ENCODE measurements around the gene PFKFB4.
"Not testable (repeated sequence)": the region's sequence is repeated elsewhere in the genome, so short reads cannot be mapped to it uniquely, and the experiment has no call there.

Gene PFKFB4

DNA sequence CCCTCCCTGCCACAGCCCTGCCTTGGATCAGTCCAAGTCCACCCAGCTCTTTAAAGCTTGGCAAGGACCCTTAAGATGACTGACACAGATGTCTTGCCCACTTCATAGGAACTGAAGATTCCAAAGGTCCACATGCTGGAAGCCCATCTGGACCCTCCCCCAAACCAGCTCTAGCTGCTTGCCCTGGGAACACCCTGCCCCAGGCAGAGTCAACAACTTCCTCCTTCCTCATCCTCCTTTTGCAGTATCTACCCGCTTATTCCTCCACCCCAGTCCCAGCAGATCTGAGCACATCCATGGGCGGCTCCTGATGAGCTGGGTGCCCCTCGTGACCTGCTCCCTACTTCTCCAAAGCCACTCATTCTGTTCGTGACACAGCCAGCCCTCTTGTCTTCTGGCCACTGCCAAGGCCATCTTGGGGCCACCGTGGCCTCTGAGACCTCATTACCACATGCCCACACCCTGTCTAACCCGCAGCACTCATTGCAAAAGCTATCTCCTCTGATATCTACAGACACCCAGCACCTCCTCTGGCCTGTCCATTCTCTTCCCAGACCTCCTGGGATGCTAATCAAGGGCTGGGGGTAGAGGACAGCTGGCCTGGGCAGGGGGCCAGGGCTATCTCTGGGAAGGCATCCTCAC lies 2.0 kb upstream of the PFKFB4 start:
- no peak overlapping the region for H3K4me3 Mint-ChIP-seq
- H3K4me1 Mint-ChIP-seq (ENCODE audit: low read depth), result peaks cover 37% of the 10 kb centered on the region
- H3K27me3 Mint-ChIP-seq (ENCODE audit: low read depth), result no peaks in the 10 kb centered on the region
- no peaks in the 10 kb centered on the region for H3K9me3 Mint-ChIP-seq
- peak overlapping the region; percentile 4 for H3K27ac Mint-ChIP-seq
- peaks cover 5% of the 10 kb centered on the region for H3K36me3 Mint-ChIP-seq (ENCODE audit: low read depth)

GRCh38 chr3:48555949-48556795 lies 431 bp downstream of the PFKFB4 start:
- H3K4me1 Mint-ChIP-seq (ENCODE audit: low read depth), result peaks cover 42% of the 10 kb centered on the region

GRCh38 chr3:48555231-48555948 lies 1.2 kb downstream of the PFKFB4 start:
- Mint-ChIP-seq H3K9me3 (no peaks in the 10 kb centered on the region), H3K4me1 (ENCODE audit: low read depth) (peaks cover 42% of the 10 kb centered on the region), H3K27ac (peak overlapping the region; percentile 19), H3K4me3 (peak overlapping the region; percentile 94), H3K27me3 (ENCODE audit: low read depth) (no peaks in the 10 kb centered on the region), H3K36me3 (ENCODE audit: low read depth) (peaks cover 16% of the 10 kb centered on the region)

More at GRCh38 chr3:48555949-48556795, 431 bp downstream of the PFKFB4 start:
- peak overlapping the region; percentile 72 for H3K27ac Mint-ChIP-seq
- peak overlapping the region; percentile 94 for H3K4me3 Mint-ChIP-seq
- H3K9me3 Mint-ChIP-seq, result no peaks in the 10 kb centered on the region
- no peaks in the 10 kb centered on the region for H3K27me3 Mint-ChIP-seq (ENCODE audit: low read depth)
- H3K36me3 Mint-ChIP-seq (ENCODE audit: low read depth), result peaks cover 13% of the 10 kb centered on the region

GRCh38 chr3:48553886-48554845 lies 2.4 kb downstream of the PFKFB4 start:
- no peaks in the 10 kb centered on the region for H3K27me3 Mint-ChIP-seq (ENCODE audit: low read depth)
- H3K9me3 Mint-ChIP-seq, result no peaks in the 10 kb centered on the region
- H3K27ac Mint-ChIP-seq, result peak overlapping the region; percentile 29
- peaks cover 16% of the 10 kb centered on the region for H3K36me3 Mint-ChIP-seq (ENCODE audit: low read depth)
- peak overlapping the region; percentile 38 for H3K4me3 Mint-ChIP-seq
- peaks cover 36% of the 10 kb centered on the region for H3K4me1 Mint-ChIP-seq (ENCODE audit: low read depth)

DNA sequence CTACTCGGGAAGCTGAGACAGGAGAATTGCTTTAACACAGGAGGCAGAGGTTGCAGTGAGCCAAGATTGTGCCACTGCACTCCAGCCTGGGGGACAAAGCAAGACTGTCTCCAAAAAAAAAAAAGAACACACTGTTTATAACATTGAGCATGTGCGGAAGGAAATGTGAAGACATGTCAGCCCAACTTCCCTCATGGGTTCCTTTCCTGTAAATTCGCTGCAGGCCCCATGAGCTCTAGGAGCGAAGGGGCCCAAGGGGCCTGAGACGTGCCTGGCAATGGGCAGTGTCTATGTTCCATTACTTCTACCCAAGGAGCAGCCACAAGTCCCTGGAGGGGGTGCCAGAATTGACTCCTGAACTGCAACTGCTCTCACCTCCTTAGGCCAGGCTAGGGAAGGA lies 3.2 kb downstream of the PFKFB4 start:
- Mint-ChIP-seq H3K9me3 (no peaks in the 10 kb centered on the region), H3K27me3 (ENCODE audit: low read depth) (no peaks in the 10 kb centered on the region), H3K27ac (no peak overlapping the region), H3K36me3 (ENCODE audit: low read depth) (peaks cover 20% of the 10 kb centered on the region), H3K4me3 (no peak overlapping the region), H3K4me1 (ENCODE audit: low read depth) (peaks cover 34% of the 10 kb centered on the region)

GRCh38 chr3:48552111-48552951 lies 4.3 kb downstream of the PFKFB4 start:
- H3K36me3 Mint-ChIP-seq (ENCODE audit: low read depth), result peaks cover 20% of the 10 kb centered on the region
- no peak overlapping the region for H3K4me3 Mint-ChIP-seq
- H3K27me3 Mint-ChIP-seq (ENCODE audit: low read depth), result no peaks in the 10 kb centered on the region
- H3K9me3 Mint-ChIP-seq, result no peaks in the 10 kb centered on the region
- no peak overlapping the region for H3K27ac Mint-ChIP-seq
- peaks cover 31% of the 10 kb centered on the region for H3K4me1 Mint-ChIP-seq (ENCODE audit: low read depth)

DNA sequence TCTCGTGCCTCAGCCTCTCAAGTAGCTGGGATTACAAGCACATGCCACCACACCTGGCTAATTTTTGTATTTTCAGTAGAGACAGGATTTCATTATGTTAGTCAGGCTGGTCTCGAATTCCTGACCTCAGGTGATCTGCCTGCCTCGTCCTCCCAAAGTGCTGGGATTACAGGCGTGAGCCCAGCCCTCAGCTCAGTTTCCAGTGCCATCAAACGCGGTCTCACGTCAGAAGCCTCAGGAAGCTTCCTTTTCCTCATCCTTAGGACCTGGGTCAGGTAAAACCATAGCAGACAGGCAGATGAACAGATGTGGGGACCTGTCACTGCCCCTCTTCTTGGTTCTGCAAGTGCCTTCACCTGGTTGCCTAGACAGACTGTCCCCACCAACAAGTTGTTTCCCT lies 5.0 kb downstream of the PFKFB4 start:
- Mint-ChIP-seq H3K4me1 (ENCODE audit: low read depth) (peaks cover 31% of the 10 kb centered on the region), H3K36me3 (ENCODE audit: low read depth) (peaks cover 24% of the 10 kb centered on the region)
- H3K9me3 Mint-ChIP-seq; H3K27ac Mint-ChIP-seq; H3K4me3 Mint-ChIP-seq; H3K27me3 Mint-ChIP-seq (ENCODE audit: low read depth): not testable (repeated sequence)

DNA sequence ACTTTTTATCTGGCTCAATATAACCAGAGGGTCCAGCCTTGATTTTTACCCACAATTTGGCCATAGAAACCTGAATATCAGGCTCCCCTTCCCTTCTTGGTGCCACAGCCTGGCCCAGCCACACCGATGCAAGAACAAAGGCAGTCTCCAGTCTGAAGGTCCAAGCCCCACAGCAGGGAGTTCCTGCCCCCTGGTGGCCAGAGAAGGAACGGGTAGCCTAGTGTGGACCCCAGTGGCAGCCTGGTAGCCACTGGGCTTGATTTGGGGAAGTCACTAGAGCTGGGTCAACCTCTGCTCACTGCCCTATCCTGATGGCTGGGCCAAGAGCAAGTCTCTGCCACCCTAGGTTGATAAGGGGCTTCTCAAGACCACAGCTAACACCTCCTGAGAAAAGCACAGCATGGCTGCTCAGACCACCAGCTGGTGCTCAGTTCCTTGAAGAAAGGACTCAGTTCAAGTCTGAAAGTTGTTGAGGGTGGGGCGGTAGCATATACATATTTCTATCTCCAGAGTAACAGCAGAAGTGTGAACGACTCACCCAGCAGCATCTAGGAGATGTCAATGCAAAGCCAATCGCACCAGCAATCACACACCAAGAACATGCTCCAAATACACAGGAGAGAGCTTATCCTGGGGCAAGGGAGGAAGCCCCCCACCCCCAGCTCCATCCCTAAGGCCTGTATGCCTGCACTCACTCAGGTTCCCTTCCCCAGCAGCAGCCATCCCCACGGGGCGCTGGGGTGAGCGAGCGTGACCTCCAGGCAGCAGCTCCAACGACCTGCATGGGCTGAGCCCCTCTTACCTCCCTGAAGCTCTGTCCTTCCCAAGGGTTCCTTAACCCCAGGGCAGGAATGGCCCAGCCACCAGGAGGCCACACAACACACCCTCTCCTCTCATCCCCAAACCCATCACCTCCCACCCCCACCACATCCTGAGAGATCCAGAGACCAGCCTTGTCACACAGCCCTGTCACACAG lies 7.6 kb downstream of the PFKFB4 start:
- H3K4me1 Mint-ChIP-seq (ENCODE audit: low read depth), result peaks cover 11% of the 10 kb centered on the region
- H3K27ac Mint-ChIP-seq, result no peak overlapping the region
- H3K9me3 Mint-ChIP-seq, result no peaks in the 10 kb centered on the region
- H3K4me3 Mint-ChIP-seq, result no peak overlapping the region
- H3K36me3 Mint-ChIP-seq (ENCODE audit: low read depth), result peaks cover 23% of the 10 kb centered on the region
- no peaks in the 10 kb centered on the region for H3K27me3 Mint-ChIP-seq (ENCODE audit: low read depth)

- peaks cover 6% of the 10 kb centered on the region for H3K4me1 Mint-ChIP-seq (ENCODE audit: low read depth)
- H3K27ac Mint-ChIP-seq, result no peak overlapping the region
- H3K9me3 Mint-ChIP-seq, result no peaks in the 10 kb centered on the region
- H3K36me3 Mint-ChIP-seq (ENCODE audit: low read depth), result peaks cover 23% of the 10 kb centered on the region
- H3K27me3 Mint-ChIP-seq (ENCODE audit: low read depth), result no peaks in the 10 kb centered on the region
- no peak overlapping the region for H3K4me3 Mint-ChIP-seq
Observed at GRCh38 chr3:48548126-48548525, 8.5 kb downstream of the PFKFB4 start.

GRCh38 chr3:48546203-48546829 lies 10.3 kb downstream of the PFKFB4 start:
- Mint-ChIP-seq H3K27me3 (ENCODE audit: low read depth) (no peaks in the 10 kb centered on the region), H3K36me3 (ENCODE audit: low read depth) (peaks cover 19% of the 10 kb centered on the region), H3K4me3 (no peak overlapping the region), H3K4me1 (ENCODE audit: low read depth) (peaks cover 4% of the 10 kb centered on the region), H3K27ac (no peak overlapping the region), H3K9me3 (no peaks in the 10 kb centered on the region)

GRCh38 chr3:48544141-48544540 lies 12.5 kb downstream of the PFKFB4 start:
- H3K4me3 Mint-ChIP-seq, result no peak overlapping the region
- H3K27ac Mint-ChIP-seq, result no peak overlapping the region
- peaks cover 24% of the 10 kb centered on the region for H3K36me3 Mint-ChIP-seq (ENCODE audit: low read depth)
- no peaks in the 10 kb centered on the region for H3K9me3 Mint-ChIP-seq
- H3K4me1 Mint-ChIP-seq (ENCODE audit: low read depth), result peaks cover 4% of the 10 kb centered on the region
- H3K27me3 Mint-ChIP-seq (ENCODE audit: low read depth), result no peaks in the 10 kb centered on the region

DNA sequence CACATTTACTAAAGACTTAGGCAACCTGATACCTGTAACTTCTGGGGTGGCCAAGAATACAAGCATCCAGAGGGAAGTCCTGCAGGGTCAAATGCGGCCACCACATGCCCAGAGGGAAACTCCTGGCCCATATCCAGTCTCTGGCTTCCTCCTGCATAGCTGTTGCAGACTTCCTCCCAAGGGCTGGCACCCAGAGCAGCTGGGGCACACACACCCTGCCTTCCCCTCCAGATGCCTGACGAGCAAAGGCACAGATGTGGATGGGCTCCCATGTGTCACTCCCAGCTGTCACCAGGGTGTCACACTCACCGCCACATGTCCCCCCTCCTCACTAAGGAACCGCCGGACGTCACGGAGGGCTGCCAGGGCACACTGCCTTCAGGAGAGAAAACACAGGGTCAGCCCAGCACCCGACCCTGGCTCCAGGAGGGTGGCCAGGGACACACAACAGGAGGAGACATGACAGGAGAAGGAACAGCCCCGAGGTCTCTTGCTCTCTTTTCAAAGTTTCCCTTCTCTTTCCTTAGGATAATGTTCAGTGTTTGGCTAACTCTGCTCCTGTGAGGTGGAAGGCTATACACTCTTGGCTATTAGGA lies 13.2 kb downstream of the PFKFB4 start:
- H3K9me3 Mint-ChIP-seq, result no peaks in the 10 kb centered on the region
- H3K4me3 Mint-ChIP-seq, result no peak overlapping the region
- H3K4me1 Mint-ChIP-seq (ENCODE audit: low read depth), result peaks cover 3% of the 10 kb centered on the region
- H3K27ac Mint-ChIP-seq, result no peak overlapping the region
- H3K36me3 Mint-ChIP-seq (ENCODE audit: low read depth), result peaks cover 22% of the 10 kb centered on the region
- H3K27me3 Mint-ChIP-seq (ENCODE audit: low read depth), result no peaks in the 10 kb centered on the region
